Stomach (tissue), 4 donors: Measurements from ENCODE around the gene SLC5A10.

Experiments
- POLR2A ChIP-seq, 4 donors: fragments of 450-650 bp; IDR thresholded peaks; one replicate each; pipeline ENCODE4 v1.6.1; 2016; ENCODE audit warnings: antibody characterized with exemption in 4 of 4, control low read depth in 2 of 4, mild to moderate bottlenecking in 1 of 4, moderate library complexity in 1 of 4
- TF ChIP-seq, protein P1 (sequence below), 7 experiments: fragments of 450-650 bp in 4 of 7; fragments of 200-600 bp in 3 of 7; sonication (generic) in 3 of 7; IDR thresholded peaks; one replicate each; pipeline ENCODE4 v1.5.1; 2016 to 2019; ENCODE audit warnings: antibody characterized with exemption in 7 of 7, control low read depth in 2 of 7, mild to moderate bottlenecking in 1 of 7

DNA sequence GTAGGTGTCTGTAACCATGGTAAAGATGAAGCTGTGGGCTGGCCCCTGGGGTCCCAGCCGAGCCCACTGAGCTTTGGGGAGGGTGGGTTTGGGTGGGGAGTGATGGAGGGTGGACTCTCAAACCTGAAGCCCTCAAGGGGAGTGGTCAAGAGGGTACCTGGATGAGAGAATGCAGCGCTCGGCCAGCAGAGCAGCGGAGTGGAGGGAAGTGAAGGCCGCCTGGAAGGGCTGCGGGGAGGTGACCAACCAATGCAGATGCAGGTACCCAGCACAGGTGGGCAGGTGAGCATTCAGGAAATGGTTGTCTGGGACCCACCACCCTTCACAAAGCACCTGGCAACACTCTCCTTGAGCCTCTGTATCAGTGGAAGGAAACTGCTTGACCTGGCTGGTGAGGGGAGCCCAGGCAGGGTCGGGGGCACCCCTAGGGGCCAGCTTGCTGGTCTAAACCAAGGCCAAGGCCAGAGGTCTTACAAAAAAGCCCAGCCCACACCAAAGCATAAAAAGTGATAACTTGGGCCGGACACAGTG lies 3.4 kb upstream of the SLC5A10 start:
- TF ChIP-seq POLR2A (IDR thresholded peaks at IDR 0.05) = no peak
- TF ChIP-seq, protein P1, sequence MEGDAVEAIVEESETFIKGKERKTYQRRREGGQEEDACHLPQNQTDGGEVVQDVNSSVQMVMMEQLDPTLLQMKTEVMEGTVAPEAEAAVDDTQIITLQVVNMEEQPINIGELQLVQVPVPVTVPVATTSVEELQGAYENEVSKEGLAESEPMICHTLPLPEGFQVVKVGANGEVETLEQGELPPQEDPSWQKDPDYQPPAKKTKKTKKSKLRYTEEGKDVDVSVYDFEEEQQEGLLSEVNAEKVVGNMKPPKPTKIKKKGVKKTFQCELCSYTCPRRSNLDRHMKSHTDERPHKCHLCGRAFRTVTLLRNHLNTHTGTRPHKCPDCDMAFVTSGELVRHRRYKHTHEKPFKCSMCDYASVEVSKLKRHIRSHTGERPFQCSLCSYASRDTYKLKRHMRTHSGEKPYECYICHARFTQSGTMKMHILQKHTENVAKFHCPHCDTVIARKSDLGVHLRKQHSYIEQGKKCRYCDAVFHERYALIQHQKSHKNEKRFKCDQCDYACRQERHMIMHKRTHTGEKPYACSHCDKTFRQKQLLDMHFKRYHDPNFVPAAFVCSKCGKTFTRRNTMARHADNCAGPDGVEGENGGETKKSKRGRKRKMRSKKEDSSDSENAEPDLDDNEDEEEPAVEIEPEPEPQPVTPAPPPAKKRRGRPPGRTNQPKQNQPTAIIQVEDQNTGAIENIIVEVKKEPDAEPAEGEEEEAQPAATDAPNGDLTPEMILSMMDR (IDR thresholded peaks at IDR 0.05) = no peak
